GM23338 (cell line): ENCODE measurements around the gene PTPRR. TPM values are rescaled to one million over a fixed set of nuclear protein-coding genes. Genes with fewer than 3 reads are reported as not detected.

Source experiments
- ATAC-seq: fragments of 200-7000 bp; cut with Tn5 transposase; 3 replicates; pipeline ENCODE4 v1.9.1; 2020
- DNase-seq: peaks from one replicate; pipeline ENCODE4 v3.0.0-alpha.2; 2015; ENCODE audit warnings: low spot score
- H2AFZ ChIP-seq: fragments of 200-600 bp; sonication (generic); 2 replicates; pipeline ENCODE4 v1.8.0; 2016; ENCODE audit warnings: antibody characterized with exemption, mild to moderate bottlenecking, moderate library complexity
- H3F3A ChIP-seq: fragments of 200-600 bp; sonication (generic); replicated peaks from 2 replicates; pipeline ENCODE4 v1.8.0; 2017; ENCODE audit warnings: antibody characterized with exemption, mixed run types, low read depth
- H3K27ac ChIP-seq: fragments of 200-600 bp; sonication (generic); 2 replicates; pipeline ENCODE4 v1.6.1; 2016; ENCODE audit warnings: low read depth
- H3K27me3 ChIP-seq: fragments of 200-600 bp; sonication (generic); 2 replicates; pipeline ENCODE4 v1.8.0; 2016; ENCODE audit warnings: mild to moderate bottlenecking, mixed run types, moderate library complexity; ENCODE audit not compliant: insufficient read depth
- H3K36me3 ChIP-seq: fragments of 200-600 bp; sonication (generic); 2 replicates; pipeline ENCODE4 v1.8.0; 2016; ENCODE audit warnings: mild to moderate bottlenecking; ENCODE audit not compliant: insufficient read depth
- H3K4me1 ChIP-seq: fragments of 200-600 bp; sonication (generic); 2 replicates; pipeline ENCODE4 v1.8.0; 2016; ENCODE audit warnings: mild to moderate bottlenecking, moderate library complexity; ENCODE audit not compliant: insufficient read depth
- H3K4me2 ChIP-seq: fragments of 200-600 bp; sonication (generic); 2 replicates; pipeline ENCODE4 v1.7.1; 2017; ENCODE audit warnings: mixed run types
- H3K4me3 ChIP-seq: fragments of 200-600 bp; sonication (generic); 2 replicates; pipeline ENCODE4 v1.6.1; 2016; ENCODE audit warnings: mixed run types
- H3K79me2 ChIP-seq: fragments of 200-600 bp; sonication (generic); replicated peaks from 2 replicates; pipeline ENCODE4 v1.8.0; 2017; ENCODE audit warnings: mild to moderate bottlenecking; ENCODE audit not compliant: insufficient read depth
- H3K9me2 ChIP-seq: fragments of 200-600 bp; sonication (generic); 2 replicates; pipeline ENCODE4 v1.8.0; 2017; ENCODE audit not compliant: insufficient read depth
- H4K20me1 ChIP-seq: fragments of 200-600 bp; sonication (generic); replicated peaks from 2 replicates; pipeline ENCODE4 v1.8.0; 2017; ENCODE audit warnings: mild to moderate bottlenecking; ENCODE audit not compliant: insufficient read depth
- H3K27ac Mint-ChIP-seq: 2 replicates; pipeline ENCODE4 v1.8.0; 2020; ENCODE audit warnings: inconsistent platforms, mild to moderate bottlenecking, moderate library complexity, mixed read lengths
- H3K27me3 Mint-ChIP-seq: 3 replicates; pipeline ENCODE4 v1.8.0; 2022; ENCODE audit warnings: low read depth, mild to moderate bottlenecking, moderate library complexity, mixed read lengths, inconsistent platforms; ENCODE audit not compliant: insufficient read depth, poor library complexity
- H3K36me3 Mint-ChIP-seq: 3 replicates; pipeline ENCODE4 v1.8.0; 2021; ENCODE audit warnings: low read depth, mild to moderate bottlenecking, inconsistent platforms, moderate library complexity, mixed read lengths
- H3K4me1 Mint-ChIP-seq: 3 replicates; pipeline ENCODE4 v1.8.0; 2020; ENCODE audit warnings: mild to moderate bottlenecking, inconsistent platforms, mixed read lengths
- H3K4me3 Mint-ChIP-seq: 3 replicates; pipeline ENCODE4 v1.8.0; 2021; ENCODE audit warnings: moderate library complexity, mild to moderate bottlenecking, inconsistent platforms, mixed read lengths
- H3K9me3 Mint-ChIP-seq: 3 replicates; pipeline ENCODE4 v1.8.0; 2020; ENCODE audit warnings: moderate library complexity, mild to moderate bottlenecking, inconsistent platforms, mixed read lengths
- CREB1 ChIP-seq: fragments of 250-450 bp; sonication (Bioruptor Pico); IDR thresholded peaks from 2 replicates; pipeline ENCODE4 v1.5.0; 2020; ENCODE audit warnings: low read depth, mild to moderate bottlenecking, moderate library complexity
- CTCF ChIP-seq, 2 experiments: fragments of 200-600 bp in 1 of 2; sonication (generic) in 1 of 2; conservative IDR thresholded peaks; 2 replicates each; pipeline versions ENCODE4 v1.5.1 to v1.6.1; 2016 to 2017; ENCODE audit warnings: antibody characterized with exemption in 2 of 2, low read depth in 2 of 2, mild to moderate bottlenecking in 2 of 2, moderate library complexity in 1 of 2
- ETS1 ChIP-seq: IDR thresholded peaks from 2 replicates; pipeline ENCODE4 v1.6.1; 2016; ENCODE audit warnings: antibody characterized with exemption
- EZH2 ChIP-seq: fragments of 200-600 bp; sonication (generic); IDR thresholded peaks from one replicate; pipeline ENCODE4 v1.8.0; 2017; ENCODE audit warnings: antibody characterized with exemption, mild to moderate bottlenecking, low read depth; ENCODE audit not compliant: unreplicated experiment
- EZH2phosphoT487 ChIP-seq: fragments of 200-600 bp; sonication (generic); IDR thresholded peaks from one replicate; pipeline ENCODE4 v1.8.1; 2018; ENCODE audit warnings: antibody characterized with exemption; ENCODE audit not compliant: unreplicated experiment
- JUNB ChIP-seq: IDR thresholded peaks from one replicate; pipeline ENCODE4 v1.6.1; 2016; ENCODE audit warnings: antibody characterized with exemption; ENCODE audit not compliant: unreplicated experiment
- NANOG ChIP-seq: IDR thresholded peaks from 2 replicates; pipeline ENCODE4 v1.6.1; 2016; ENCODE audit warnings: antibody characterized with exemption, borderline replicate concordance
- POLR2AphosphoS5 ChIP-seq: IDR thresholded peaks from 2 replicates; pipeline ENCODE4 v1.6.1; 2016; ENCODE audit warnings: antibody characterized with exemption, low read depth
- REST ChIP-seq: IDR thresholded peaks from one replicate; pipeline ENCODE4 v1.6.1; 2018; ENCODE audit warnings: antibody characterized with exemption; ENCODE audit not compliant: unreplicated experiment
- STAT1 ChIP-seq: IDR thresholded peaks from one replicate; pipeline ENCODE4 v1.6.1; 2016; ENCODE audit warnings: antibody characterized with exemption; ENCODE audit not compliant: unreplicated experiment
- ZNF114 ChIP-seq: fragments of 250-450 bp; sonication (Bioruptor Pico); IDR thresholded peaks from 2 replicates; pipeline ENCODE4 v1.5.0; 2020; ENCODE audit warnings: mild to moderate bottlenecking, moderate library complexity
- ZNF331 ChIP-seq: fragments of 250-450 bp; sonication (Bioruptor Pico); IDR thresholded peaks from 2 replicates; pipeline ENCODE4 v1.5.0; 2020; ENCODE audit warnings: low read depth, mild to moderate bottlenecking, moderate library complexity
- ZNF462 ChIP-seq: fragments of 250-450 bp; sonication (Bioruptor Pico); IDR thresholded peaks from 2 replicates; pipeline ENCODE4 v1.5.0; 2020; ENCODE audit warnings: mild to moderate bottlenecking, moderate library complexity
- polyA plus RNA-seq: library from polyadenylated mRNA; unstranded; fragments of >200 nt; fragmentation: Nextera tagmentation; extraction: Ambion mirVana; gene quantifications from 2 replicates; pipeline ENCODE4 v1.2.1, GENCODE V29; 2016
- total RNA-seq: library from RNA; depleted of rRNA; stranded (reverse); fragments of >200 nt; shearing (Covaris generic); gene quantifications from 2 replicates; pipeline ENCODE4 v1.2.3, GENCODE V29; 2014

PTPRR gene
- total and polyA plus RNA-seq, 2 experiments from 2014 or later: 0.26 to 0.76 TPM

- DNase-seq: no peak
- Histone ChIP-seq H3K27ac (no peak overlapping the region), H3F3A (no peaks in the 10 kb centered on the region), H3K4me2 (no peak overlapping the region), H3K9me2 (0 out of 2 replicates have a peak, but pooled peaks cover 3% of the 10 kb centered on the region), H3K4me1 (peaks cover 17% of the 10 kb centered on the region), H3K4me3 (no peak overlapping the region), H3K27me3 (no peaks in the 10 kb centered on the region), H3K36me3 (no peaks in the 10 kb centered on the region), H3K79me2 (no peaks in the 10 kb centered on the region), H4K20me1 (no peaks in the 10 kb centered on the region), H2AFZ (peak overlapping the region; percentile 44; the same call in 1 of the 2 replicates)
- Mint-ChIP-seq H3K9me3 (no peaks in the 10 kb centered on the region), H3K4me1 (peaks cover 9% of the 10 kb centered on the region), H3K27ac (no peak overlapping the region), H3K36me3 (no peaks in the 10 kb centered on the region), H3K27me3 (no peaks in the 10 kb centered on the region), H3K4me3 (no peak overlapping the region)
- no peak for ATAC-seq
- TF ChIP-seq STAT1 (no peak), REST (no peak), EZH2 (no peak), CTCF (conservative IDR thresholded peaks at IDR 0.05; ENCODE audit: low read depth in 2 of 2) (no peak), NANOG (no peak), ZNF331 (CRISPR knock-in tag) (no peak), EZH2phosphoT487 (no peak), POLR2AphosphoS5 (no peak), CREB1 (CRISPR knock-in tag) (no peak), ZNF114 (CRISPR knock-in tag) (no peak), JUNB (no peak), ZNF462 (CRISPR knock-in tag) (no peak), ETS1 (no peak)
Observed at GRCh38 chr12:70657616-70658286, 262.8 kb downstream of the PTPRR start.
